Neural progenitor cell (in vitro differentiated cells): Measurements from ENCODE around the gene DOK4. TPM values are rescaled to one million over a fixed set of nuclear protein-coding genes. Genes with fewer than 3 reads are reported as not detected.

Experiments used
- DNase-seq: peaks from one replicate; pipeline ENCODE4 v3.0.0-alpha.2; 2016; ENCODE audit warnings: low spot score
- H2AFZ ChIP-seq: fragments of 200-600 bp; sonication (generic); replicated peaks from 2 replicates; pipeline ENCODE4 v1.6.1; 2016; ENCODE audit warnings: antibody characterized with exemption
- H3F3A ChIP-seq: fragments of 200-600 bp; sonication (generic); 2 replicates; pipeline ENCODE4 v1.6.1; 2016; ENCODE audit warnings: antibody characterized with exemption, low read depth
- H3K27ac ChIP-seq: fragments of 200-600 bp; sonication (generic); 2 replicates; pipeline ENCODE4 v1.5.1; 2016; ENCODE audit warnings: mild to moderate bottlenecking
- H3K27me3 ChIP-seq: fragments of 200-600 bp; sonication (generic); 2 replicates; pipeline ENCODE4 v1.6.1; 2016; ENCODE audit warnings: mild to moderate bottlenecking, moderate library complexity
- H3K36me3 ChIP-seq: fragments of 200-600 bp; sonication (generic); 2 replicates; pipeline ENCODE4 v1.5.1; 2016
- H3K4me1 ChIP-seq: fragments of 200-600 bp; sonication (generic); 2 replicates; pipeline ENCODE4 v1.6.1; 2016; ENCODE audit warnings: mixed run types
- H3K4me2 ChIP-seq: fragments of 200-600 bp; sonication (generic); 2 replicates; pipeline ENCODE4 v1.6.1; 2016
- H3K4me3 ChIP-seq: fragments of 200-600 bp; sonication (generic); 2 replicates; pipeline ENCODE4 v1.5.1; 2016
- H3K79me2 ChIP-seq: fragments of 200-600 bp; sonication (generic); 2 replicates; pipeline ENCODE4 v1.6.1; 2016; ENCODE audit warnings: low read depth
- H3K9ac ChIP-seq: fragments of 200-600 bp; sonication (generic); 2 replicates; pipeline ENCODE4 v1.6.1; 2016
- H3K9me3 ChIP-seq: fragments of 200-600 bp; sonication (generic); 2 replicates; pipeline ENCODE4 v1.5.1; 2016; ENCODE audit warnings: low read depth
- H4K20me1 ChIP-seq: fragments of 200-600 bp; sonication (generic); 2 replicates; pipeline ENCODE4 v1.6.1; 2016; ENCODE audit warnings: low read depth
- H3K27ac Mint-ChIP-seq: 3 replicates; pipeline ENCODE4 v1.8.0; 2021; ENCODE audit warnings: mixed read lengths
- H3K27me3 Mint-ChIP-seq: 2 replicates; pipeline ENCODE4 v1.8.0; 2022; ENCODE audit warnings: low read depth, mild to moderate bottlenecking, inconsistent platforms, moderate library complexity, mixed read lengths; ENCODE audit not compliant: insufficient read depth
- H3K36me3 Mint-ChIP-seq: 3 replicates; pipeline ENCODE4 v1.8.0; 2021; ENCODE audit warnings: mixed read lengths
- H3K4me1 Mint-ChIP-seq: 3 replicates; pipeline ENCODE4 v1.8.0; 2021; ENCODE audit warnings: mixed read lengths
- H3K4me3 Mint-ChIP-seq: 3 replicates; pipeline ENCODE4 v1.8.0; 2021; ENCODE audit warnings: mild to moderate bottlenecking, moderate library complexity, mixed read lengths
- H3K9me3 Mint-ChIP-seq: 3 replicates; pipeline ENCODE4 v1.8.0; 2020; ENCODE audit warnings: mixed read lengths
- CTCF ChIP-seq: fragments of 200-600 bp; sonication (generic); IDR thresholded peaks from 2 replicates; pipeline ENCODE4 v1.5.1; 2017; ENCODE audit warnings: antibody characterized with exemption, mild to moderate bottlenecking
- EZH2 ChIP-seq: fragments of 200-600 bp; sonication (generic); IDR thresholded peaks from 2 replicates; pipeline ENCODE4 v1.6.1; 2017; ENCODE audit warnings: antibody characterized with exemption, mild to moderate bottlenecking, moderate library complexity
- EZH2phosphoT487 ChIP-seq: fragments of 200-600 bp; sonication (generic); IDR thresholded peaks from 2 replicates; pipeline ENCODE4 v1.6.1; 2017; ENCODE audit warnings: antibody characterized with exemption
- total RNA-seq: library from RNA; depleted of rRNA; stranded (reverse); fragments of >200 nt; gene quantifications from 2 replicates; pipeline ENCODE4 v1.2.3, GENCODE V29; 2015; ENCODE audit warnings: low replicate concordance

DOK4 gene
- total RNA-seq, 1 donor from 2014 or later: 10.5 TPM

GRCh38 chr16:57504491-57504890 lies 18.2 kb upstream of the DOK4 start:
- H3K27me3 ChIP-seq: no peaks in the 10 kb centered on the region
- H3K4me2 ChIP-seq: no peak overlapping the region
- H3K4me3 ChIP-seq: no peak overlapping the region
- H3F3A ChIP-seq: no peaks in the 10 kb centered on the region
- H3K9ac ChIP-seq: no peak overlapping the region
- DNase-seq: no peak
- peaks cover 34% of the 10 kb centered on the region for H3K4me1 Mint-ChIP-seq
- no peak overlapping the region for H2AFZ ChIP-seq
- no peaks in the 10 kb centered on the region for H3K79me2 ChIP-seq
- no peaks in the 10 kb centered on the region for H3K36me3 ChIP-seq
- H3K4me1 ChIP-seq: peaks cover 11% of the 10 kb centered on the region
- no peak overlapping the region for H3K27ac ChIP-seq
- no peaks in the 10 kb centered on the region for H3K36me3 Mint-ChIP-seq
- peak overlapping the region; percentile 29 for H3K27ac Mint-ChIP-seq
- TF ChIP-seq EZH2phosphoT487 (no peak), EZH2 (no peak), CTCF (no peak)
- H3K27me3 Mint-ChIP-seq: peaks cover 16% of the 10 kb centered on the region
- H4K20me1 ChIP-seq: no peaks in the 10 kb centered on the region
- no peak overlapping the region for H3K4me3 Mint-ChIP-seq
- H3K9me3 ChIP-seq: no peaks in the 10 kb centered on the region
- no peaks in the 10 kb centered on the region for H3K9me3 Mint-ChIP-seq

- no peaks in the 10 kb centered on the region for H3K79me2 ChIP-seq
- H3K9ac ChIP-seq: no peak overlapping the region
- H3K9me3 Mint-ChIP-seq: no peaks in the 10 kb centered on the region
- peaks cover 29% of the 10 kb centered on the region for H3K4me1 Mint-ChIP-seq
- H3K4me2 ChIP-seq: no peak overlapping the region
- H4K20me1 ChIP-seq: no peaks in the 10 kb centered on the region
- no peaks in the 10 kb centered on the region for H3K9me3 ChIP-seq
- H3K27me3 Mint-ChIP-seq: peaks cover 16% of the 10 kb centered on the region
- H3K36me3 Mint-ChIP-seq: no peaks in the 10 kb centered on the region
- no peak overlapping the region for H3K4me3 Mint-ChIP-seq
- TF ChIP-seq EZH2 (no peak), CTCF (no peak), EZH2phosphoT487 (no peak)
- H3K4me3 ChIP-seq: no peak overlapping the region
- no peak for DNase-seq
- H3K27ac ChIP-seq: no peak overlapping the region
- H3K27me3 ChIP-seq: no peaks in the 10 kb centered on the region
- no peak overlapping the region for H2AFZ ChIP-seq
- no peaks in the 10 kb centered on the region for H3F3A ChIP-seq
- no peak overlapping the region for H3K27ac Mint-ChIP-seq
- H3K4me1 ChIP-seq: peaks cover 11% of the 10 kb centered on the region
- H3K36me3 ChIP-seq: no peaks in the 10 kb centered on the region
Measured at GRCh38 chr16:57504001-57504400, 17.7 kb upstream of the DOK4 start.

- DNase-seq: no peak
- H3K9me3 Mint-ChIP-seq: no peaks in the 10 kb centered on the region
- H3K4me1 Mint-ChIP-seq: peaks cover 24% of the 10 kb centered on the region
- no peak for TF ChIP-seq EZH2
- TF ChIP-seq CTCF: no peak
- TF ChIP-seq EZH2phosphoT487: no peak
- H3K27ac ChIP-seq: no peak overlapping the region
- H3F3A ChIP-seq: no peaks in the 10 kb centered on the region
- H3K4me1 ChIP-seq: peaks cover 11% of the 10 kb centered on the region
- H3K4me3 Mint-ChIP-seq: no peak overlapping the region
- H2AFZ ChIP-seq: no peak overlapping the region
- H3K27me3 ChIP-seq: no peaks in the 10 kb centered on the region
- no peak overlapping the region for H3K27ac Mint-ChIP-seq
- H3K36me3 ChIP-seq: no peaks in the 10 kb centered on the region
- H3K4me3 ChIP-seq: no peak overlapping the region
- H3K27me3 Mint-ChIP-seq: peaks cover 18% of the 10 kb centered on the region
- no peaks in the 10 kb centered on the region for H4K20me1 ChIP-seq
- H3K36me3 Mint-ChIP-seq: no peaks in the 10 kb centered on the region
- no peaks in the 10 kb centered on the region for H3K9me3 ChIP-seq
- H3K9ac ChIP-seq: no peak overlapping the region
- H3K4me2 ChIP-seq: no peak overlapping the region
- H3K79me2 ChIP-seq: no peaks in the 10 kb centered on the region
Measured at GRCh38 chr16:57503366-57503765, 17.1 kb upstream of the DOK4 start.
